HCT116 (cell line): ENCODE measurements around the gene AACS. TPM values are rescaled to one million over a fixed set of nuclear protein-coding genes. Genes with fewer than 3 reads are reported as not detected.

ENCODE experiments used
- ATAC-seq: fragments of 200-7000 bp; cut with Tn5 transposase; 2 replicates; pipeline ENCODE4 v1.9.1; 2020; ENCODE audit warnings: mild to moderate bottlenecking, moderate library complexity
- BruUV-seq: library from RNA; stranded (reverse); fragments of 400-500 nt; replicated peaks from 2 replicates; lab custom pipeline; 2021; lab: Mats Ljungman, UMichigan
- CTCF ChIA-PET: fragments of 300-600 bp; sonication (Branson Sonifier 250); formaldehyde crosslinking; loops from one replicate; lab custom pipeline; 2021; ENCODE audit warnings: antibody characterized with exemption; lab: Charles Lee
- POLR2A ChIA-PET: fragments of 300-600, 350-600 bp; sonication (Branson Sonifier 250); formaldehyde crosslinking; loops from one replicate; lab custom pipeline; 2021; ENCODE audit warnings: antibody characterized with exemption; lab: Charles Lee
- RAD21 ChIA-PET, 2 experiments: fragments of 300-600 bp; sonication (Branson Sonifier 250); formaldehyde crosslinking; loops; one replicate each; lab custom pipeline; 2023; ENCODE audit warnings: low total read pairs in 2 of 2; ENCODE audit not compliant: uncharacterized antibody in 2 of 2, unreplicated experiment in 2 of 2, low non-redundant PET in 1 of 2; lab: Charles Lee
- DNase-seq: peaks from one replicate; pipeline ENCODE4 v3.0.0-alpha.2; 2010; ENCODE audit warnings: low read depth, low spot score
- H2AFZ ChIP-seq: fragments of 200-600 bp; shearing (Covaris generic), sonication (generic); 2 replicates; pipeline ENCODE4 v1.6.1; 2017; ENCODE audit warnings: low read depth, mixed run types, mixed read lengths, antibody characterized with exemption, low read length; ENCODE audit not compliant: poor library complexity, severe bottlenecking
- H3K27ac ChIP-seq: 2 replicates; pipeline ENCODE4 v1.5.1; 2012; ENCODE audit warnings: low read depth, low read length
- H3K27me3 ChIP-seq: fragments of 200-600 bp; sonication (generic); 2 replicates; pipeline ENCODE4 v1.6.1; 2016; ENCODE audit warnings: mixed run types, low read length, mixed read lengths; ENCODE audit not compliant: insufficient read depth
- H3K36me3 ChIP-seq, 2 experiments: fragments of 200-500 bp in 1 of 2; fragments of 200-600 bp in 1 of 2; sonication (Bioruptor generic) in 1 of 2; sonication (generic) in 1 of 2; 2 replicates each; pipeline versions ENCODE4 v1.5.1 to v1.6.1; 2014 to 2016; ENCODE audit warnings: low read length in 2 of 2, inconsistent platforms in 1 of 2, mixed read lengths in 1 of 2, mixed run types in 1 of 2; ENCODE audit not compliant: insufficient read depth in 2 of 2, control insufficient read depth in 1 of 2
- H3K4me1 ChIP-seq, 2 experiments: fragments of 200-600 bp in 1 of 2; sonication (generic) in 1 of 2; 2 replicates each; pipeline versions ENCODE4 v1.5.1 to v1.6.1; 2012 to 2017; ENCODE audit warnings: low read length in 2 of 2, inconsistent platforms in 1 of 2, mild to moderate bottlenecking in 1 of 2, mixed read lengths in 1 of 2, mixed run types in 1 of 2, moderate library complexity in 1 of 2; ENCODE audit not compliant: insufficient read depth in 2 of 2, control insufficient read depth in 1 of 2
- H3K4me2 ChIP-seq: fragments of 200-600 bp; sonication (generic); 2 replicates; pipeline ENCODE4 v1.6.1; 2017; ENCODE audit warnings: mixed run types, low read length, mixed read lengths
- H3K4me3 ChIP-seq, 2 experiments: fragments of 200-600 bp in 1 of 2; sonication (generic) in 1 of 2; replicated peaks in 1 of 2; 2 replicates each; pipeline ENCODE4 v1.5.1; 2011 to 2016; ENCODE audit warnings: low read length in 2 of 2, control low read depth in 1 of 2, low read depth in 1 of 2, mild to moderate bottlenecking in 1 of 2, mixed read lengths in 1 of 2, mixed run types in 1 of 2
- H3K79me2 ChIP-seq: fragments of 200-600 bp; sonication (generic); 2 replicates; pipeline ENCODE4 v1.6.1; 2017; ENCODE audit warnings: mild to moderate bottlenecking, mixed run types, low read length, moderate library complexity, mixed read lengths; ENCODE audit not compliant: insufficient read depth
- H3K9ac ChIP-seq: fragments of 200-600 bp; sonication (generic); 2 replicates; pipeline ENCODE4 v1.6.1; 2016; ENCODE audit warnings: low read length, mixed read lengths
- H3K9me2 ChIP-seq: fragments of 200-600 bp; sonication (generic), shearing (Covaris generic); 2 replicates; pipeline ENCODE4 v1.6.1; 2017; ENCODE audit warnings: mixed run types, mild to moderate bottlenecking, moderate library complexity; ENCODE audit not compliant: insufficient read depth
- H3K9me3 ChIP-seq, 2 experiments: fragments of 200-500 bp in 1 of 2; fragments of 200-600 bp in 1 of 2; sonication (Bioruptor generic) in 1 of 2; sonication (generic) in 1 of 2; 2 replicates each; pipeline ENCODE4 v1.6.1; 2014 to 2017; ENCODE audit warnings: low read length in 2 of 2, mixed read lengths in 2 of 2, inconsistent platforms in 1 of 2, low read depth in 1 of 2, mild to moderate bottlenecking in 1 of 2, mixed run types in 1 of 2, moderate library complexity in 1 of 2; ENCODE audit not compliant: control insufficient read depth in 1 of 2, insufficient read depth in 1 of 2
- H4K20me1 ChIP-seq: fragments of 200-600 bp; sonication (generic), shearing (Covaris generic); 2 replicates; pipeline ENCODE4 v1.6.1; 2017; ENCODE audit warnings: mixed run types, mild to moderate bottlenecking, moderate library complexity; ENCODE audit not compliant: insufficient read depth
- CBX3 ChIP-seq: IDR thresholded peaks from 2 replicates; pipeline ENCODE4 v1.6.1; 2012; ENCODE audit warnings: low read depth
- CEBPB ChIP-seq: IDR thresholded peaks from 2 replicates; pipeline ENCODE4 v1.6.1; 2012; ENCODE audit warnings: low read depth
- EGR1 ChIP-seq: IDR thresholded peaks from 2 replicates; pipeline ENCODE4 v1.6.1; 2012; ENCODE audit warnings: low read depth
- ELF1 ChIP-seq: IDR thresholded peaks from 2 replicates; pipeline ENCODE4 v1.6.1; 2012; ENCODE audit warnings: low read depth, borderline replicate concordance
- EZH2phosphoT487 ChIP-seq: fragments of 200-600 bp; IDR thresholded peaks from 2 replicates; pipeline ENCODE4 v1.6.1; 2018; ENCODE audit warnings: antibody characterized with exemption, borderline replicate concordance
- FOSL1 ChIP-seq: IDR thresholded peaks from 2 replicates; pipeline ENCODE4 v1.6.1; 2012; ENCODE audit warnings: low read depth
- POLR2A ChIP-seq: IDR thresholded peaks from 2 replicates; pipeline ENCODE4 v1.7.0; 2011; ENCODE audit warnings: borderline replicate concordance; ENCODE audit not compliant: insufficient read depth, insufficient read length; ENCODE audit errors: extremely low read depth
- POLR2AphosphoS5 ChIP-seq: IDR thresholded peaks from 2 replicates; pipeline ENCODE4 v1.6.1; 2011; ENCODE audit warnings: mild to moderate bottlenecking, low read depth, low read length, moderate library complexity
- RAD21 ChIP-seq: IDR thresholded peaks from 2 replicates; pipeline ENCODE4 v1.6.1; 2012; ENCODE audit warnings: low read depth, mild to moderate bottlenecking
- SIN3A ChIP-seq: IDR thresholded peaks from 2 replicates; pipeline ENCODE4 v1.6.1; 2012; ENCODE audit warnings: low read depth
- TCF7L2 ChIP-seq: IDR thresholded peaks from 2 replicates; pipeline ENCODE4 v1.7.0; 2011; ENCODE audit warnings: borderline replicate concordance, inconsistent platforms; ENCODE audit not compliant: insufficient read depth, insufficient read length; ENCODE audit errors: extremely low read depth
- YY1 ChIP-seq: IDR thresholded peaks from 2 replicates; pipeline ENCODE4 v1.6.1; 2011; ENCODE audit warnings: low read length, low read depth, moderate library complexity, mild to moderate bottlenecking; ENCODE audit not compliant: insufficient replicate concordance; ENCODE audit errors: extremely low read depth
- ZFX ChIP-seq: fragments of 450-650 bp; IDR thresholded peaks from 2 replicates; pipeline ENCODE4 v1.6.1; 2017
- ZNF274 ChIP-seq: fragments of 200-500 bp; sonication (Bioruptor generic); IDR thresholded peaks from 2 replicates; pipeline ENCODE4 v1.6.1; 2014; ENCODE audit warnings: mild to moderate bottlenecking, low read depth, low read length, inconsistent platforms
- intact Hi-C: fragments of 100-400 bp; cut with micrococcal nuclease; formaldehyde crosslinking; loops from 2 replicates; pipeline ENCODE4 v1.10.0; 2022
- total RNA-seq: library from RNA; stranded (reverse); gene quantifications from one replicate; pipeline ENCODE4 v1.2.1, GENCODE V29; 2021; ENCODE audit not compliant: unreplicated experiment
- TF ChIP-seq, protein P1 (sequence below): IDR thresholded peaks from 2 replicates; pipeline ENCODE4 v1.6.1; 2012; ENCODE audit warnings: low read depth
- TF ChIP-seq, protein P2 (sequence below): IDR thresholded peaks from 2 replicates; pipeline ENCODE4 v1.6.1; 2012
- TF ChIP-seq, protein P3 (sequence below): IDR thresholded peaks from 2 replicates; pipeline ENCODE4 v1.6.1; 2012

Gene AACS
- total RNA-seq, 1 experiment from 2014 or later, result 16.0 TPM

DNA sequence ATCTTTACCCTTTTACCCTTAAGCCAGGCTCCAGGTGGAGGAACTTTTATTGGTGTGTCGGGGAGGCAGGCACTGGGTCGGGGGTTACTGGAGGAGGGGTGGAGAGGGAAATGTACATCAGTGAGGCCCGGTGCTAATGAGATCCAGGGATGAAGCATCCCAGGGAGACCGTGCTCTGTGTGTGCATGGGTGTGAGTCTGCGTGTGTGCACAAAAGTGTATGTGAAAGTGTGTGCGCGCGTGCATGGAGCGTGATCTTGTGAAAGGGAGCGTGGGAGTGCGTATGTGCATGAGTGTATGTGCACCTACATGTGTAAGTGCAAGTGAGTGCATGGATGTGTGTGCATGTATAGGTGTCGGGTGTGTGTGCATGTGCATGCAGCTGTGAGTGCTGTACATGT is 55.3 kb downstream of the AACS start:
- H3K36me3 ChIP-seq, result peaks cover 0 to 6% of the 10 kb centered on the region in 2 experiments; a peak in 2 of 4 replicates
- no peak overlapping the region for H3K27ac ChIP-seq
- BruUV-seq, result no TSS peak
- DNase-seq, result no peak
- intact Hi-C loops, result no loop called here
- no peaks in the 10 kb centered on the region for H3K27me3 ChIP-seq
- H3K4me2 ChIP-seq, result no peak overlapping the region
- no peaks in the 10 kb centered on the region for H3K79me2 ChIP-seq
- H3K9ac ChIP-seq, result no peak overlapping the region
- POLR2A ChIA-PET, result no interaction called here
- H3K9me2 ChIP-seq, result no peaks in the 10 kb centered on the region
- CTCF ChIA-PET, result no interaction called here
- ATAC-seq, result no peak
- no peaks in the 10 kb centered on the region; a peak in 2 of 4 replicates for H3K4me1 ChIP-seq
- no peaks in the 10 kb centered on the region for H4K20me1 ChIP-seq
- no peaks in the 10 kb centered on the region for H3K9me3 ChIP-seq
- H2AFZ ChIP-seq, result no peak overlapping the region
- no peak overlapping the region for H3K4me3 ChIP-seq
- no peak for TF ChIP-seq CBX3
- TF ChIP-seq FOSL1, result no peak
- no peak for TF ChIP-seq EZH2phosphoT487
- TF ChIP-seq SIN3A, result no peak
- no peak for TF ChIP-seq ELF1
- TF ChIP-seq, protein P1, sequence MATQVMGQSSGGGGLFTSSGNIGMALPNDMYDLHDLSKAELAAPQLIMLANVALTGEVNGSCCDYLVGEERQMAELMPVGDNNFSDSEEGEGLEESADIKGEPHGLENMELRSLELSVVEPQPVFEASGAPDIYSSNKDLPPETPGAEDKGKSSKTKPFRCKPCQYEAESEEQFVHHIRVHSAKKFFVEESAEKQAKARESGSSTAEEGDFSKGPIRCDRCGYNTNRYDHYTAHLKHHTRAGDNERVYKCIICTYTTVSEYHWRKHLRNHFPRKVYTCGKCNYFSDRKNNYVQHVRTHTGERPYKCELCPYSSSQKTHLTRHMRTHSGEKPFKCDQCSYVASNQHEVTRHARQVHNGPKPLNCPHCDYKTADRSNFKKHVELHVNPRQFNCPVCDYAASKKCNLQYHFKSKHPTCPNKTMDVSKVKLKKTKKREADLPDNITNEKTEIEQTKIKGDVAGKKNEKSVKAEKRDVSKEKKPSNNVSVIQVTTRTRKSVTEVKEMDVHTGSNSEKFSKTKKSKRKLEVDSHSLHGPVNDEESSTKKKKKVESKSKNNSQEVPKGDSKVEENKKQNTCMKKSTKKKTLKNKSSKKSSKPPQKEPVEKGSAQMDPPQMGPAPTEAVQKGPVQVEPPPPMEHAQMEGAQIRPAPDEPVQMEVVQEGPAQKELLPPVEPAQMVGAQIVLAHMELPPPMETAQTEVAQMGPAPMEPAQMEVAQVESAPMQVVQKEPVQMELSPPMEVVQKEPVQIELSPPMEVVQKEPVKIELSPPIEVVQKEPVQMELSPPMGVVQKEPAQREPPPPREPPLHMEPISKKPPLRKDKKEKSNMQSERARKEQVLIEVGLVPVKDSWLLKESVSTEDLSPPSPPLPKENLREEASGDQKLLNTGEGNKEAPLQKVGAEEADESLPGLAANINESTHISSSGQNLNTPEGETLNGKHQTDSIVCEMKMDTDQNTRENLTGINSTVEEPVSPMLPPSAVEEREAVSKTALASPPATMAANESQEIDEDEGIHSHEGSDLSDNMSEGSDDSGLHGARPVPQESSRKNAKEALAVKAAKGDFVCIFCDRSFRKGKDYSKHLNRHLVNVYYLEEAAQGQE, result no peak
- TF ChIP-seq RAD21, result no peak
- TF ChIP-seq ZNF274, result no peak
- no peak for TF ChIP-seq POLR2A
- no peak for TF ChIP-seq ZFX
- TF ChIP-seq, protein P2, sequence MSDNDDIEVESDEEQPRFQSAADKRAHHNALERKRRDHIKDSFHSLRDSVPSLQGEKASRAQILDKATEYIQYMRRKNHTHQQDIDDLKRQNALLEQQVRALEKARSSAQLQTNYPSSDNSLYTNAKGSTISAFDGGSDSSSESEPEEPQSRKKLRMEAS, result no peak
- no peak for TF ChIP-seq YY1
- TF ChIP-seq POLR2AphosphoS5, result no peak
- TF ChIP-seq, protein P3, sequence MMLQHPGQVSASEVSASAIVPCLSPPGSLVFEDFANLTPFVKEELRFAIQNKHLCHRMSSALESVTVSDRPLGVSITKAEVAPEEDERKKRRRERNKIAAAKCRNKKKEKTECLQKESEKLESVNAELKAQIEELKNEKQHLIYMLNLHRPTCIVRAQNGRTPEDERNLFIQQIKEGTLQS, result no peak
- no peak for TF ChIP-seq TCF7L2
- TF ChIP-seq EGR1, result no peak
- no peak for TF ChIP-seq CEBPB
- RAD21 ChIA-PET, result no interaction called here
